WTC11 (cell line): Measurements from ENCODE around the gene ARHGEF25. TPM values are rescaled to one million over a fixed set of nuclear protein-coding genes. Genes with fewer than 3 reads are reported as not detected.

Source experiments
- ATAC-seq: fragments of 200-7000 bp; cut with Tn5 transposase; 2 replicates; pipeline ENCODE4 v1.10.0; 2021; ENCODE audit warnings: mild to moderate bottlenecking, moderate library complexity
- CTCF ChIA-PET: fragments of 300-600 bp; sonication (Branson Sonifier 250); formaldehyde crosslinking; loops from one replicate; lab custom pipeline; 2021; ENCODE audit warnings: antibody characterized with exemption; lab: Charles Lee
- POLR2A ChIA-PET: fragments of 350-600 bp; sonication (Branson Sonifier 250); formaldehyde crosslinking; loops from one replicate; lab custom pipeline; 2021; ENCODE audit warnings: antibody characterized with exemption; lab: Charles Lee
- DNase-seq: peaks from one replicate; pipeline ENCODE4 v3.0.0; 2021; ENCODE audit warnings: low spot score
- H3K27ac Mint-ChIP-seq: 2 replicates; pipeline ENCODE4 v1.8.0; 2021; ENCODE audit warnings: mixed read lengths
- H3K27me3 Mint-ChIP-seq: 2 replicates; pipeline ENCODE4 v1.8.0; 2021; ENCODE audit warnings: low read depth, mild to moderate bottlenecking, moderate library complexity, mixed read lengths
- H3K36me3 Mint-ChIP-seq: 2 replicates; pipeline ENCODE4 v1.8.0; 2021; ENCODE audit warnings: mixed read lengths
- H3K4me1 Mint-ChIP-seq: 2 replicates; pipeline ENCODE4 v1.8.0; 2022; ENCODE audit warnings: mixed read lengths
- H3K4me3 Mint-ChIP-seq: 2 replicates; pipeline ENCODE4 v1.8.0; 2021; ENCODE audit warnings: mild to moderate bottlenecking, moderate library complexity, mixed read lengths
- H3K9me3 Mint-ChIP-seq: 2 replicates; pipeline ENCODE4 v1.8.0; 2021; ENCODE audit warnings: mixed read lengths
- CBFB ChIP-seq: sonication (generic); formaldehyde crosslinking; IDR thresholded peaks from 2 replicates; pipeline ENCODE4 v1.8.1; 2022; ENCODE audit warnings: mild to moderate bottlenecking, low read depth, missing genetic modification reagents
- CREB1 ChIP-seq: sonication (generic); formaldehyde crosslinking; IDR thresholded peaks from 2 replicates; pipeline ENCODE4 v1.8.0; 2023; ENCODE audit warnings: mild to moderate bottlenecking, missing genetic modification reagents
- FOXJ3 ChIP-seq: sonication (generic); formaldehyde crosslinking; IDR thresholded peaks from 2 replicates; pipeline ENCODE4 v1.9.0; 2021; ENCODE audit warnings: missing genetic modification reagents, mild to moderate bottlenecking, borderline replicate concordance
- GTF2I ChIP-seq: fragments of 250-450 bp; sonication (Bioruptor Pico); conservative IDR thresholded peaks from 2 replicates; pipeline ENCODE4 v1.4.0; 2021; ENCODE audit warnings: mild to moderate bottlenecking
- KAT7 ChIP-seq: sonication (generic); formaldehyde crosslinking; IDR thresholded peaks from 2 replicates; pipeline ENCODE4 v1.8.1; 2023; ENCODE audit warnings: missing genetic modification reagents, mild to moderate bottlenecking, borderline replicate concordance
- NFATC4 ChIP-seq: fragments of 250-450 bp; sonication (Bioruptor Pico); IDR thresholded peaks from 2 replicates; pipeline ENCODE4 v1.9.0; 2021; ENCODE audit warnings: mild to moderate bottlenecking
- NR2C2 ChIP-seq: sonication (generic); formaldehyde crosslinking; IDR thresholded peaks from 2 replicates; pipeline ENCODE4 v1.8.0; 2022; ENCODE audit warnings: mild to moderate bottlenecking, missing genetic modification reagents
- NR3C1 ChIP-seq: sonication (generic); formaldehyde crosslinking; conservative IDR thresholded peaks from 2 replicates; pipeline ENCODE4 v1.8.1; 2023; ENCODE audit warnings: low read depth, mild to moderate bottlenecking, missing genetic modification reagents
- SMAD3 ChIP-seq: sonication (generic); formaldehyde crosslinking; IDR thresholded peaks from 2 replicates; pipeline ENCODE4 v1.8.0; 2022; ENCODE audit warnings: missing genetic modification reagents, mild to moderate bottlenecking, borderline replicate concordance
- TCF7 ChIP-seq: sonication (generic); formaldehyde crosslinking; IDR thresholded peaks from 2 replicates; pipeline ENCODE4 v1.8.0; 2022; ENCODE audit warnings: mild to moderate bottlenecking, low read depth, missing genetic modification reagents, moderate library complexity
- TEAD4 ChIP-seq: sonication (generic); formaldehyde crosslinking; IDR thresholded peaks from 2 replicates; pipeline ENCODE4 v1.8.0; 2022; ENCODE audit warnings: mild to moderate bottlenecking, missing genetic modification reagents
- ZNF138 ChIP-seq: sonication (generic); formaldehyde crosslinking; conservative IDR thresholded peaks from 2 replicates; pipeline ENCODE4 v1.8.1; 2022; ENCODE audit warnings: mild to moderate bottlenecking, moderate library complexity, missing genetic modification reagents
- ZNF423 ChIP-seq: fragments of 250-450 bp; sonication (Bioruptor Pico); IDR thresholded peaks from 2 replicates; pipeline ENCODE4 v2.1.2; 2022; ENCODE audit warnings: mild to moderate bottlenecking, moderate library complexity
- total RNA-seq: library from RNA; stranded (reverse); gene quantifications from 3 replicates; pipeline ENCODE4 v1.2.3, GENCODE V29; 2021
- TF ChIP-seq, protein P1 (sequence below): sonication (generic); formaldehyde crosslinking; IDR thresholded peaks from 2 replicates; pipeline ENCODE4 v1.8.0; 2023; ENCODE audit warnings: missing genetic modification reagents
- TF ChIP-seq, protein P2 (sequence below): sonication (generic); formaldehyde crosslinking; IDR thresholded peaks from 2 replicates; pipeline ENCODE4 v1.8.1; 2022; ENCODE audit warnings: low read depth, missing genetic modification reagents, borderline replicate concordance
- TF ChIP-seq, protein P3 (sequence below): sonication (generic); formaldehyde crosslinking; IDR thresholded peaks from 2 replicates; pipeline ENCODE4 v1.8.1; 2023; ENCODE audit warnings: mild to moderate bottlenecking, missing genetic modification reagents
- TF ChIP-seq, protein P4 (sequence below): fragments of 250-450 bp; sonication (Bioruptor Pico); IDR thresholded peaks from 2 replicates; pipeline ENCODE4 v1.8.0; 2021; ENCODE audit warnings: mild to moderate bottlenecking
- TF ChIP-seq, protein P5 (sequence below): sonication (generic); formaldehyde crosslinking; IDR thresholded peaks from 2 replicates; pipeline ENCODE4 v1.8.0; 2022; ENCODE audit warnings: mild to moderate bottlenecking, missing genetic modification reagents
- TF ChIP-seq, protein P6 (sequence below): fragments of 250-450 bp; sonication (Bioruptor Pico); IDR thresholded peaks from 2 replicates; pipeline ENCODE4 v1.9.0; 2021; ENCODE audit warnings: moderate library complexity, mild to moderate bottlenecking, inconsistent platforms, borderline replicate concordance

Gene ARHGEF25
- total RNA-seq, 1 experiment from 2014 or later, result 11.9 TPM

DNA sequence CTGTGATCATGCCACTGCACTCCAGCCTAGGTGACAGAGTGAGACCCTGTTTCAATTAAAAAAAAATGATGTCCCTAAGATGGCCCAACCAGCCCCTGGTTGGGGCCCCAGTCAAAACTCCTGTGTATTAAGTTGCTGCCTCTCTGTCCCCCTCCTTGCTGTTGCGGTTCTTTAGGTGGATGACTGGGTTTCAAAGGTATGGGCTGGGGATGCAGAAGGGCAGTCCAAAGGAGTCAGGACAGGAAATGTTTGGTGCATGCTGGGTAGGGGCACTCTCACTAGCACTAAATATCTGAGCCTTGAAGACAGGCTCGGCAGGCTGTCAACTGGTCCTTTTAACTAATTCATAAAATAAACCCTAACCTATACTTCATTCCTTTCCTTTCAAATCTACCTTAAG, 32.2 kb upstream of the ARHGEF25 start (continued):
- TF ChIP-seq, protein P1, sequence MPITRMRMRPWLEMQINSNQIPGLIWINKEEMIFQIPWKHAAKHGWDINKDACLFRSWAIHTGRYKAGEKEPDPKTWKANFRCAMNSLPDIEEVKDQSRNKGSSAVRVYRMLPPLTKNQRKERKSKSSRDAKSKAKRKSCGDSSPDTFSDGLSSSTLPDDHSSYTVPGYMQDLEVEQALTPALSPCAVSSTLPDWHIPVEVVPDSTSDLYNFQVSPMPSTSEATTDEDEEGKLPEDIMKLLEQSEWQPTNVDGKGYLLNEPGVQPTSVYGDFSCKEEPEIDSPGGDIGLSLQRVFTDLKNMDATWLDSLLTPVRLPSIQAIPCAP (CRISPR knock-in tag), result no peak
- TF ChIP-seq NR3C1 (CRISPR knock-in tag) (no peak), CREB1 (no peak), KAT7 (CRISPR knock-in tag) (no peak)

DNA sequence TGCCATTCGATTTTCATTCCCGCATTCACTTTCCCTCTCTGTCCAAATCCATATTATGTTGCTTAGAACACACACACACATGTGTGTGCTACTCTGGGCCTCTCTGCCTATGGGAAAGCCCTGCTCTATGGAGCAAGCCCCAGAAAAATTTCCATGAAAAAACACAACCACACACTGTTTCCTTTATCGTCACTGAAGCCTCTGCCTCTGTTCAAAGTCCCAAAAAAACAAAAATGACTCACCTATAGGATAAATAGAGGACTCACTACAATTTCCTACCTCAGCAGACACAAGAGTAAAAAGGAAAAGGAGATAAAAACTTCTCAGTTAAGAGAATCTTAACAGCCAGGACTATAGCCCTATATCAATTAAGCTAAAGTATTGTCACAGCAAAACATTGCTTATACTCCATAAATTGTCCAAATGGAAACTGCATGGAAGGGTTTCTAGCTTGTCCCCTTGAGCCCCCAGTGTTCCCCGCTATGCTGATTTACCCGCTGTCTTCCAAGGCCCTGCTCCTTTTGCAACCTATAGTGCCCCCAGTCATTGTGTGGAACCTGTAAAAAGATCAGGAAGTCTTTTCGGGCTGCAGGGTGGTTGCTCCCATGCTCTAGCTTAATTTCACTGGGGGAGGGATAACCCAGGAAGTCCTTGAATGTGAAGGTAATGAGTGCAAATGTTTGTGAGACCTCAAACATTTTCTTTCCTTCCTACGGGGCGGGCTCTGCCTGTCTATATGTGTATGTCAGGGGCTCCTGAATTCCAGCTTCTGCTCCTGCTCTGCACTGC, 31.4 kb upstream of the ARHGEF25 start:
- DNase-seq (no peak), ATAC-seq (no peak)
- H3K27me3 Mint-ChIP-seq, result peaks cover 3% of the 10 kb centered on the region; the same call in 1 of the 2 replicates
- H3K27ac Mint-ChIP-seq, result no peak overlapping the region
- H3K9me3 Mint-ChIP-seq, result no peaks in the 10 kb centered on the region
- peaks cover 44% of the 10 kb centered on the region for H3K36me3 Mint-ChIP-seq
- POLR2A ChIA-PET, result no interaction called here
- CTCF ChIA-PET, result interaction anchor here (0.8 kb wide), 1 partner anchor 16 kb away, joined by 3 read pairs; no protein-coding TSS in a partner anchor
- TF ChIP-seq TCF7, result no peak
- no peak for TF ChIP-seq GTF2I (CRISPR knock-in tag)
- TF ChIP-seq, protein P2, sequence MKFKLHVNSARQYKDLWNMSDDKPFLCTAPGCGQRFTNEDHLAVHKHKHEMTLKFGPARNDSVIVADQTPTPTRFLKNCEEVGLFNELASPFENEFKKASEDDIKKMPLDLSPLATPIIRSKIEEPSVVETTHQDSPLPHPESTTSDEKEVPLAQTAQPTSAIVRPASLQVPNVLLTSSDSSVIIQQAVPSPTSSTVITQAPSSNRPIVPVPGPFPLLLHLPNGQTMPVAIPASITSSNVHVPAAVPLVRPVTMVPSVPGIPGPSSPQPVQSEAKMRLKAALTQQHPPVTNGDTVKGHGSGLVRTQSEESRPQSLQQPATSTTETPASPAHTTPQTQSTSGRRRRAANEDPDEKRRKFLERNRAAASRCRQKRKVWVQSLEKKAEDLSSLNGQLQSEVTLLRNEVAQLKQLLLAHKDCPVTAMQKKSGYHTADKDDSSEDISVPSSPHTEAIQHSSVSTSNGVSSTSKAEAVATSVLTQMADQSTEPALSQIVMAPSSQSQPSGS (CRISPR knock-in tag), result no peak
- no peak for TF ChIP-seq FOXJ3
- TF ChIP-seq, protein P3, sequence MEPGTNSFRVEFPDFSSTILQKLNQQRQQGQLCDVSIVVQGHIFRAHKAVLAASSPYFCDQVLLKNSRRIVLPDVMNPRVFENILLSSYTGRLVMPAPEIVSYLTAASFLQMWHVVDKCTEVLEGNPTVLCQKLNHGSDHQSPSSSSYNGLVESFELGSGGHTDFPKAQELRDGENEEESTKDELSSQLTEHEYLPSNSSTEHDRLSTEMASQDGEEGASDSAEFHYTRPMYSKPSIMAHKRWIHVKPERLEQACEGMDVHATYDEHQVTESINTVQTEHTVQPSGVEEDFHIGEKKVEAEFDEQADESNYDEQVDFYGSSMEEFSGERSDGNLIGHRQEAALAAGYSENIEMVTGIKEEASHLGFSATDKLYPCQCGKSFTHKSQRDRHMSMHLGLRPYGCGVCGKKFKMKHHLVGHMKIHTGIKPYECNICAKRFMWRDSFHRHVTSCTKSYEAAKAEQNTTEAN, result no peak
- no peak for TF ChIP-seq TEAD4
- TF ChIP-seq NFATC4 (CRISPR knock-in tag), result no peak
- TF ChIP-seq, protein P4, sequence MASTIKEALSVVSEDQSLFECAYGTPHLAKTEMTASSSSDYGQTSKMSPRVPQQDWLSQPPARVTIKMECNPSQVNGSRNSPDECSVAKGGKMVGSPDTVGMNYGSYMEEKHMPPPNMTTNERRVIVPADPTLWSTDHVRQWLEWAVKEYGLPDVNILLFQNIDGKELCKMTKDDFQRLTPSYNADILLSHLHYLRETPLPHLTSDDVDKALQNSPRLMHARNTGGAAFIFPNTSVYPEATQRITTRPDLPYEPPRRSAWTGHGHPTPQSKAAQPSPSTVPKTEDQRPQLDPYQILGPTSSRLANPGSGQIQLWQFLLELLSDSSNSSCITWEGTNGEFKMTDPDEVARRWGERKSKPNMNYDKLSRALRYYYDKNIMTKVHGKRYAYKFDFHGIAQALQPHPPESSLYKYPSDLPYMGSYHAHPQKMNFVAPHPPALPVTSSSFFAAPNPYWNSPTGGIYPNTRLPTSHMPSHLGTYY (CRISPR knock-in tag), result no peak
- TF ChIP-seq ZNF138, result no peak
- TF ChIP-seq, protein P5, sequence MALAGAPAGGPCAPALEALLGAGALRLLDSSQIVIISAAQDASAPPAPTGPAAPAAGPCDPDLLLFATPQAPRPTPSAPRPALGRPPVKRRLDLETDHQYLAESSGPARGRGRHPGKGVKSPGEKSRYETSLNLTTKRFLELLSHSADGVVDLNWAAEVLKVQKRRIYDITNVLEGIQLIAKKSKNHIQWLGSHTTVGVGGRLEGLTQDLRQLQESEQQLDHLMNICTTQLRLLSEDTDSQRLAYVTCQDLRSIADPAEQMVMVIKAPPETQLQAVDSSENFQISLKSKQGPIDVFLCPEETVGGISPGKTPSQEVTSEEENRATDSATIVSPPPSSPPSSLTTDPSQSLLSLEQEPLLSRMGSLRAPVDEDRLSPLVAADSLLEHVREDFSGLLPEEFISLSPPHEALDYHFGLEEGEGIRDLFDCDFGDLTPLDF (CRISPR knock-in tag), result no peak
- TF ChIP-seq, protein P6, sequence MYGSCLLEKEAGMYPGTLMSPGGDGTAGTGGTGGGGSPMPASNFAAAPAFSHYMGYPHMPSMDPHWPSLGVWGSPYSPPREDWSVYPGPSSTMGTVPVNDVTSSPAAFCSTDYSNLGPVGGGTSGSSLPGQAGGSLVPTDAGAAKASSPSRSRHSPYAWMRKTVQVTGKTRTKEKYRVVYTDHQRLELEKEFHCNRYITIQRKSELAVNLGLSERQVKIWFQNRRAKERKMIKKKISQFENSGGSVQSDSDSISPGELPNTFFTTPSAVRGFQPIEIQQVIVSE, result no peak
- TF ChIP-seq CBFB (CRISPR knock-in tag), result no peak
- TF ChIP-seq SMAD3 (CRISPR knock-in tag), result no peak
- no peak for TF ChIP-seq ZNF423
- TF ChIP-seq NR2C2 (CRISPR knock-in tag), result no peak
- H3K4me1 Mint-ChIP-seq, result no peaks in the 10 kb centered on the region; the same call in 1 of the 2 replicates
- no peak overlapping the region for H3K4me3 Mint-ChIP-seq
